Neural cell (in vitro differentiated cells): ENCODE data around the gene FANCG. TPM values are rescaled to one million over a fixed set of nuclear protein-coding genes. Genes with fewer than 3 reads are reported as not detected.

Experiments
- H2AFZ ChIP-seq: fragments of 200-600, 300-800 bp; sonication (generic), shearing (Covaris generic); 2 replicates; pipeline ENCODE4 v1.6.0; 2014; ENCODE audit warnings: low read depth, mild to moderate bottlenecking, antibody characterized with exemption, low read length, moderate library complexity
- H3F3A ChIP-seq: fragments of 200-600 bp; shearing (Covaris generic); 2 replicates; pipeline ENCODE4 v1.6.1; 2016; ENCODE audit warnings: mild to moderate bottlenecking, moderate library complexity, mixed read lengths, antibody characterized with exemption, low read length; ENCODE audit not compliant: insufficient read depth, poor library complexity, severe bottlenecking
- H3K27ac ChIP-seq: fragments of 200-600, 300-800 bp; sonication (generic), shearing (Covaris generic); 2 replicates; pipeline ENCODE4 v1.5.1; 2014; ENCODE audit warnings: mild to moderate bottlenecking, low read length, moderate library complexity
- H3K27me3 ChIP-seq: fragments of 300-800, 200-600 bp; sonication (generic), shearing (Covaris generic); 2 replicates; pipeline ENCODE4 v1.6.0; 2014; ENCODE audit warnings: mild to moderate bottlenecking, low read depth, low read length, moderate library complexity; ENCODE audit not compliant: insufficient read depth
- H3K36me3 ChIP-seq: fragments of 300-800, 200-600 bp; sonication (generic), shearing (Covaris generic); 2 replicates; pipeline ENCODE4 v1.5.1; 2014; ENCODE audit warnings: mild to moderate bottlenecking, antibody characterized with exemption, low read length, moderate library complexity; ENCODE audit not compliant: insufficient read depth
- H3K4me2 ChIP-seq: fragments of 300-800, 200-600 bp; sonication (generic), shearing (Covaris generic); 2 replicates; pipeline ENCODE4 v1.6.0; 2014; ENCODE audit warnings: mild to moderate bottlenecking, low read length
- H3K4me3 ChIP-seq: fragments of 300-800, 200-600 bp; sonication (generic), shearing (Covaris generic); 2 replicates; pipeline ENCODE4 v1.5.1; 2014; ENCODE audit warnings: mild to moderate bottlenecking, low read length, moderate library complexity
- H3K79me2 ChIP-seq: fragments of 200-600 bp; shearing (Covaris generic); replicated peaks from 2 replicates; pipeline ENCODE4 v1.6.0; 2014; ENCODE audit warnings: mild to moderate bottlenecking, low read length, moderate library complexity; ENCODE audit not compliant: insufficient read depth
- H3K9ac ChIP-seq: fragments of 300-800, 200-600 bp; sonication (generic), shearing (Covaris generic); 2 replicates; pipeline ENCODE4 v1.6.1; 2016; ENCODE audit warnings: mild to moderate bottlenecking, low read length, mixed read lengths
- H3K9me2 ChIP-seq: fragments of 200-600 bp; shearing (Covaris generic); 2 replicates; pipeline ENCODE4 v1.6.1; 2016; ENCODE audit warnings: mild to moderate bottlenecking, low read length, mixed read lengths; ENCODE audit not compliant: insufficient read depth
- H3K9me3 ChIP-seq: fragments of 200-600, 300-800 bp; sonication (generic), shearing (Covaris generic); 2 replicates; pipeline ENCODE4 v1.6.1; 2016; ENCODE audit warnings: mild to moderate bottlenecking, mixed run types, low read length, moderate library complexity, mixed read lengths
- H4K20me1 ChIP-seq: fragments of 200-600 bp; shearing (Covaris generic); 2 replicates; pipeline ENCODE4 v1.6.1; 2016; ENCODE audit warnings: mild to moderate bottlenecking, mixed run types; ENCODE audit not compliant: insufficient read depth
- CTCF ChIP-seq: fragments of 450-650 bp; IDR thresholded peaks from 2 replicates; pipeline ENCODE4 v1.5.1; 2014; ENCODE audit warnings: antibody characterized with exemption, mild to moderate bottlenecking, moderate library complexity; ENCODE audit not compliant: poor library complexity, severe bottlenecking
- EP300 ChIP-seq: fragments of 450-650 bp; conservative IDR thresholded peaks from 2 replicates; pipeline ENCODE4 v1.6.1; 2014; ENCODE audit warnings: antibody characterized with exemption, mild to moderate bottlenecking, moderate library complexity; ENCODE audit not compliant: poor library complexity, severe bottlenecking
- EZH2 ChIP-seq: fragments of 200-600, 300-800 bp; shearing (Covaris generic), sonication (generic); IDR thresholded peaks from 2 replicates; pipeline ENCODE4 v1.6.1; 2014; ENCODE audit warnings: antibody characterized with exemption, low read length, borderline replicate concordance, mild to moderate bottlenecking; ENCODE audit not compliant: insufficient read depth, poor library complexity, severe bottlenecking
- MXI1 ChIP-seq: fragments of 450-650 bp; conservative IDR thresholded peaks from 2 replicates; pipeline ENCODE4 v1.6.1; 2014; ENCODE audit warnings: antibody characterized with exemption, mild to moderate bottlenecking; ENCODE audit not compliant: poor library complexity, severe bottlenecking
- POLR2AphosphoS5 ChIP-seq: IDR thresholded peaks from 2 replicates; pipeline ENCODE4 v1.6.1; 2012
- RAD21 ChIP-seq: fragments of 450-650 bp; conservative IDR thresholded peaks from 2 replicates; pipeline ENCODE4 v1.6.1; 2014; ENCODE audit warnings: antibody characterized with exemption, mild to moderate bottlenecking, moderate library complexity
- REST ChIP-seq: IDR thresholded peaks from 2 replicates; pipeline ENCODE4 v1.6.1; 2012; ENCODE audit warnings: borderline replicate concordance
- SMC3 ChIP-seq: fragments of 450-650 bp; conservative IDR thresholded peaks from 2 replicates; pipeline ENCODE4 v1.6.1; 2014; ENCODE audit warnings: antibody characterized with exemption, mild to moderate bottlenecking, moderate library complexity; ENCODE audit not compliant: poor library complexity
- TAF1 ChIP-seq: IDR thresholded peaks from 2 replicates; pipeline ENCODE4 v1.6.1; 2012; ENCODE audit warnings: low read depth
- polyA plus RNA-seq: library from polyadenylated mRNA; depleted of rRNA; stranded (reverse); fragments of >200 nt; gene quantifications from 2 replicates; pipeline ENCODE4 v1.2.3, GENCODE V29; 2014

Gene FANCG
- polyA plus RNA-seq, 1 donor from 2014 or later, result 56.0 TPM

GRCh38 chr9:35096035-35096849 lies 16.5 kb upstream of the FANCG start, which contains the start of gene PIGO:
Gene PIGO (minus strand): TSS chr9:35096591. CDS start chr9:35095565, 1,026 bp downstream.
- peak within 1 kb of the TSS; percentile 63 for H2AFZ ChIP-seq
- H3K4me2 ChIP-seq, result peak within 1 kb of the TSS; percentile 65
- no peaks in the 10 kb centered on the region for H3F3A ChIP-seq
- H3K4me3 ChIP-seq, result peak within 1 kb of the TSS; percentile 88
- TF ChIP-seq POLR2AphosphoS5 (peak; percentile 95), REST (peak; percentile 82), MXI1 (peak; percentile 93), SMC3 (peak; percentile 82), CTCF (peak; percentile 91), EZH2 (no peak), EP300 (peak; percentile 70), RAD21 (peak; percentile 74), TAF1 (peak; percentile 72)
- H4K20me1 ChIP-seq, result no peaks in the 10 kb centered on the region
- H3K9ac ChIP-seq, result peak within 1 kb of the TSS; percentile 93
- peak within 1 kb of the TSS; percentile 97 for H3K27ac ChIP-seq
- H3K79me2 ChIP-seq, result no peaks in the 10 kb centered on the region
- H3K9me2 ChIP-seq, result no peaks in the 10 kb centered on the region
- no peaks in the 10 kb centered on the region for H3K27me3 ChIP-seq
- H3K36me3 ChIP-seq, result no peaks in the 10 kb centered on the region
- no peaks in the 10 kb centered on the region for H3K9me3 ChIP-seq

DNA sequence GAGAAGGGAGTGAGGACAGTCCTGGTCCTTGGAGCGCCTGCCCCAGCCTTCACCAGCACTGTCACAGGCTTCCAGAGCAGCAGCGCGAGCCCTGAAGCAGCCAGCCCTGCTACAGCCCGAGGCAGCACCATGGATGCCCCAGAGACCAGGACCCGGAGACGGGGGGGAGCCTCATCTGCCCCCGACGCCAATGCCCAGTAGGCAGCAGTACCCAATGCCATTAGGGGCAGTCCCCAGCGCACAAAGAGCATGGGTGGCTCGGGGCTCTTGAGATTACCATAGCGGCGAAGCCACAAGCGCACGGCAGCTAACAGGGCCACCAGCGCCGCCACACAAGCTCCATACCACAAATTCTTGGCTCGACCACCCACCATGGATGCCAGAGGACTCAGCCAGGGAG lies 11.8 kb upstream of the FANCG start:
- Histone ChIP-seq H3K9me2 (no peaks in the 10 kb centered on the region), H3K27ac (no peak overlapping the region), H3K27me3 (no peaks in the 10 kb centered on the region), H3K79me2 (no peaks in the 10 kb centered on the region), H4K20me1 (no peaks in the 10 kb centered on the region), H3K4me3 (no peak overlapping the region), H3K4me2 (no peak overlapping the region), H2AFZ (no peak overlapping the region), H3F3A (no peaks in the 10 kb centered on the region), H3K9me3 (no peaks in the 10 kb centered on the region), H3K9ac (no peak overlapping the region), H3K36me3 (no peaks in the 10 kb centered on the region)
- TF ChIP-seq CTCF, result no peak
- TF ChIP-seq SMC3, result no peak
- TF ChIP-seq EP300, result no peak
- no peak for TF ChIP-seq RAD21
- TF ChIP-seq EZH2, result no peak
- TF ChIP-seq TAF1, result no peak
- no peak for TF ChIP-seq POLR2AphosphoS5
- TF ChIP-seq MXI1, result no peak
- no peak for TF ChIP-seq REST
